Measurements from ENCODE around the gene MAFG.

Gene MAFG

GRCh38 chr17:81898029-81898866, 29.3 kb downstream of the MAFG start:
- DNase-seq (ENCODE audit: low spot score) = peak; percentile 48

- no peak for DNase-seq (ENCODE audit: low spot score)
Measured at GRCh38 chr17:81895400-81895799, 32.1 kb downstream of the MAFG start.

DNA sequence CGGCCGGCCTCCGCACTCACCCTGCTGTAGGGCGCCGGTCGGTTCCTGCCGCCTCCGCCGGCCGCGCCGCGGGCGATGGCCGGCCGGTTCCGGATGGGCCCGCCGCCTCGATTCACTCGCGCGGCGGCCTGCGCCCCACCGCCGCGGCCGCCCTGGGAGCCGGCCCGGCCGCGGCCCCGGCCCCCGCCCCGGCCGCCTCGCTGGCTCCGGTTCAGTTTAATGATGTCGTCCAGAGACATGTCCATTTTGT, 36.3 kb downstream of the MAFG start:
- no peak for DNase-seq (ENCODE audit: low spot score)

DNA sequence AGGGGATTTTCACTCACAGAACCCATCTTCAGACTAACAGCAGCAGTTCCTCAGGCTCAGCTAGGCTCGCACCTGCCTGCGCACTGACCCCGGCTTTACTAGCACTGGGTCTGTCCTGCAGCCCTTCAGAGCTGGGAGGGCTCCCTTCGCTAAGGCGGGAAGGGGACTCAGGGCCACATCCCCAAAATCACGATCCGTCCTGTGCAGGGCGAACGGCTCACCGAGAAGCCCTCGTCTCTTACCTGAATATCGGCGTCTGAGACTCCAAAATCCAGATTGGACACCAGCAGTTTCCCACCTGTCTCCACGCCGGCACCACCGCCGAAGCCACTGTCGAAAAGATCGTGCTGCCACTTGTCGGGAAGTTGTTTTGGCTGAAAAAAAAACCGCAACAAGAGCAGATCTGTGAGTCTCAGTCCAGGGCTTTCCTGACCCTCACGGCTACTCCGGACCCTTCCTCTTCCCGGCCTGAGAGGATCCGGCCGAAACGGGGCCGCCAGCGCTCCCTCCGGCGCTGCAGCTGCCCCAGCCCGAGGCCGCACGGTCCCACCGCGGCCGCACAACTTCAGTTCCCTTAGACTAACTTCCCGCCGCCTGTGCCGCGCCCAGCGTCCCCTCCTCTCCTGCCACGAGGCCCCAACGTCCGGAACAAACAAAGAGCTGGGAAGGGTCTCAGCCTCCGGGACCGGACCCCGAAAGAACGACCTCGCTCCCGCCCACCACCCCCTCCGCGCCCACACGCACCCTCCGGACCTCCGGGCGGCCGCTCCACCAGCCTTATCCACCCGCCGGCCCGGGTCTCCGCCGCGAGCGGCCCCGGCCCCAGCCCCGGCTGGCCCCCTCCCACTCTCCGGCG, 36.9 kb downstream of the MAFG start:
- DNase-seq (ENCODE audit: low spot score) = no peak

- DNase-seq (ENCODE audit: low spot score) = no peak
Measured at GRCh38 chr17:81889602-81890001, 37.9 kb downstream of the MAFG start.

- no peak for DNase-seq (ENCODE audit: low spot score)
Measured at GRCh38 chr17:81888988-81889595, 38.4 kb downstream of the MAFG start.

DNA sequence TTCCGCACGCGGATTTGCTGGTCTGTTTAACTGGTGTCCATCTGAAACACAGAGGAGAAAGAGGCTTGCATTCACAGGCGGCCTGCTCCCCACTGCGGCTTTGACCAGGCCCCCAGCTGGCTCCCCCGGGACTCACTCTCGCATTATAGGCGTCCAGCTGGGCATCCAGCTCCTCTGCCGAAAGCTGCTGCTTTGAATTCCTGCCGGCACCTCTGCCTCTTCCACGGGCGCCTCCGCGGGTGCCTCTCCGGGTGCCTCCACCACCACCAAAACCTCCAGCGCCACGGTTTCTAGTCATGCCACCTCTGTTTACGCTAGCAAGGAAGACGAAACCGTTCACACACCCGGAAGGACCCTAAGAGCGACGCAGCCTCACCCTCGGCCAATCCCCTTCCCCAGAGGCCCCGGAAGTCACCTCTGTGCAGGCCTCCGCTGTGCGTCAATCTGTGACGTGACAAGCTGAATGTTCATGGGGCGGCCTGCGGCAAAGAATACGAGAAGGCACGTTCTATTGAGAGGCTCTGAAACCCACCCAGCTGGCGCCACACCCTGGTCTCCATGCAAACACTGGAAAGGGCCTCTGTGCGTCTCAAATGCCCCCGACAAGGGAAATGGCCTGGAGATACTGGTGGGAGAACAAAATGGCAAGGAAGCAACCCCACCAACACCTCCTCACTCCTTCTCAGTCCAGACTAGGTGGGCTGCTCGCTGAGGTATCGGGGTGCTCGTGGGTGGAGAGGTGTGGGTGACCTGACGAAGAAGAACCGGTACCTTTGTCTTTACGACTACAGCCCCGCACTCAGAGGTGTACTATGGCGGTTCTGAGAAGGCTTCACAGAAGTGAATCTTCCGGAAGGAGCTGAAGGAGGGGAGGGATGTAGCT, 39.2 kb downstream of the MAFG start:
- DNase-seq (ENCODE audit: low spot score) = no peak

DNA sequence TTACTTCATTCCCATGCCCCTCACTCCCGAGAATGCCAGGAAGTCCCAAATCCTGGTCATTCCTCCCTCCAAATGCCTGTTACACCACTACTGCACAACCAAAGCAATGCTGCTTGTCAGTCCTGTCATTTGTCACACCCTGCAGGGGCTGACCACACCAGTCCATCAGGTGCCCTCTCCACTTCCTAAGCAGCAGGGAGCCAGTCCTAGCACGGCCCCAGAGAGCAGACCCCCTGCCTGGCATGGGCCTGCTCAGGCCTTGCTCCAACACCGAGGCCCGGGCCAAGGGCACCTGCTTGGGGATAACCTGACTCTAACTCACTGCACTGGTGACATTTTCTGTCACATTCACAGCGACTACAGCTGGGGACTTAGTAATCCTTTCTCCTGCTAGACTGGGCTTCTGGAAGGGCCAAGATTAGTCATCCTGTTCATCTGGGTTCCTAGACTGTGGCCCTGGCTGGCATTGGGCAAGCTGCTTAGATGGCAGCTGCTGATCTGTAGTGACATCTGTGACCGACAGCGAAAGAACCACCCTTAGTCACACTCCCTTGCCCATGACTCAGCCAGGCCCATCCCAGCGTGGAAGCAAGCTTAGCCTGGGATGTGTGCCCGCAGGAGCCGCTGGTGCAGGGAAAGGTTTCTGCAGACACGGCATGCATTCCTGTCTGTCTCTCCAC, 41.5 kb downstream of the MAFG start:
- peak; percentile 38 for DNase-seq (ENCODE audit: low spot score)

GRCh38 chr17:81885454-81885853, 42.1 kb downstream of the MAFG start:
- no peak for DNase-seq (ENCODE audit: low spot score)

DNA sequence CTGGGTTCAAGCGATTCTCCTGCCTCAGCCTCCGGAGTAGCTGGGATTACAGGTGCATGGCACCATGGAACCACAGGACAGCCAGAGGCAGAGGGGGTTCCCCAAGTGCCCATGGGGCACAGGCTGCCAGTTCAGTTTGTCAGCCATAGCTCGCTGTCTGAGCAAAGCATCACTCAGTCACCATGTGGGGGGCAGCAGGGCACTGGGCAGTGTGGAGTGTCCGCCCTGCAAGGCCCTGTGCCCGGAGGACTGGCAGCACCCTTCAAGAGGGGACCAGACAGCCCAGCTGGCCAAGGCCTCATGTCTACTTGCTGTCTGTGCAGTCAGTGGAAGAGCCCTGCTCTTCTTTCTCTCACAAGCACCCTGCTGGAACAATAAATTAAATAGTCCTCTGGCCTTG, 42.6 kb downstream of the MAFG start:
- DNase-seq (ENCODE audit: low spot score) = no peak

DNA sequence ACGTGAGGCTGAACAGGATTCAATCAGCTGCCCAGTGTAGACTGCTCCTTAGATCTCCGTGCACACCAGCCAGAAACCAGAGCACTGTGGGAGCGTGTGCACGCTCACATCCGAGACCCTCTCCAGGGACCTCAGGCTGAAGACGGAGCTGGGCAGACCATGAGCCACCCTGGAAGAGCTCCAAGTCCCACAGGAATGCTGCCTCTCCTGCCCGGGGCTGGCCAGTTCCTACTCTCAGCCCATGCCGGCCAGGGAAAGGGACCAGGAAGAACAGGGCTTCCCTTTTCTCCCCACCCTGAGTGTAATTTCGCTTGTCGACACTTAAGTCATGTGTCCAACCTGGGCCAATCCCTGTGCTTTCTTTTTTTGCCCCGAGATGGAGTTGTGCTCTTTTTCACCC, 43.0 kb downstream of the MAFG start:
- DNase-seq (ENCODE audit: low spot score) = no peak

- no peak for DNase-seq (ENCODE audit: low spot score)
Measured at GRCh38 chr17:81879121-81879520, 48.4 kb downstream of the MAFG start.

- no peak for DNase-seq (ENCODE audit: low spot score)
Measured at GRCh38 chr17:81878294-81878693, 49.2 kb downstream of the MAFG start.

DNA sequence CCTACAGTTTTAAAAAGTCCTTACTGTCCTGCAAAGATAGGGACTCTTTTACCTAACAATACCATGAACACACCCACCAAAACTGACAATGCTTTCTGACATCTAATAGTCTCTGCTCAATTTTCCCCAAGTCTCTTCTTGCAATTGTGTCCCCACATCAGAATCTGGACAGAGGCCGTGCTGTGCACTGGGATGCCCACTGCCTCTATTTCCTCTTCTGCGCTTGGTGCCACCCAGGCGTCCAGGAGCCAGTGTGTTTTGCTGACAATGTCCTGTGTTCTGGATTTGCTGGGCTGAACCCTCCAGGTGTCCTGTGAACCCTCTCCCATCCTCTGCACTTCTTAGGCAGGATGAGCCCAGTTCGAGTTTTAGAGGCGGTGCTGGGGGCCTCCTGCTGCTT, 50.0 kb downstream of the MAFG start:
- no peak for DNase-seq (ENCODE audit: low spot score)

DNA sequence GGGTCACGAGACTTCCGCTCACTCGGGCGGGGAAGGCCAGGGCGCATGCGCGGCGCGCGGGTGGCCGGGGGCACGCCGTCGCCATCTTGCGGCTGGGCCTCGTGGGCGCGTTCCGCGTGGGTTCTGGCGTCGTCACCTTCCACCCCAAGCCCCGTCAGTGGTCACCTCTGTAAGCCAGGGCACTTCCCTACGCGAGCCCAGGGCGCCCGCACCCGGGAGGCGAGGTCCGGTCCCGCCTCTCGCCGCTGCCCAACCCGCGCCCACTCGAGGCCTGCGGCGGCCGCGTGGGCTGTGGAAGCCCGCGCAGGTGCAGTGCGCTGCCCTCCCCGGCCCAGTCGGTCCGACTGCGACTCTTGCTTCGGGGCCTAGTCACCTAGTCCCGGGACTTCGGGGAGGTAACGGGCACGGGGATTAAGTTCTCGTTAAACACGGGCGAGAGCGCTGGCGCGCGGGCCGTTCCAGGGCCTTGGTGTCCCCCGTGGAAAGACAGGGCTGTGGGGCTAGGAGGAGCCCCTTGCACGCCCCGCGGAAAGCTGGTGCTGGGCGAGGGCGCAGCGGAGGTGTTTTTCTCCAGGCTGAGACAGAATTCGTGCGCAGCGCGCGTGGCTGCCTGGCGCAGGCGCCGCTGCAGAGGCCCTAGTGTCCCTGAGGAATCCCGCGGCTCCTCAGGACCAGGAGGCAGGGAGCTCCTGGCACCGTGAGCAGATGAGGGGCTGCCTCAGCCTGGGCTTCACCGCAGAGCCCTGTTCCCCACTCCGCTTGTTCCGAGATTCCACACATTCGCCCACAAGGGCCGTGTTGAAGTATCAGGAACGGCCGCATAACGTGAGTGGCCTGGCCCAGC, 55.9 kb downstream of the MAFG start:
- peak; percentile 87 for DNase-seq (ENCODE audit: low spot score)

DNA sequence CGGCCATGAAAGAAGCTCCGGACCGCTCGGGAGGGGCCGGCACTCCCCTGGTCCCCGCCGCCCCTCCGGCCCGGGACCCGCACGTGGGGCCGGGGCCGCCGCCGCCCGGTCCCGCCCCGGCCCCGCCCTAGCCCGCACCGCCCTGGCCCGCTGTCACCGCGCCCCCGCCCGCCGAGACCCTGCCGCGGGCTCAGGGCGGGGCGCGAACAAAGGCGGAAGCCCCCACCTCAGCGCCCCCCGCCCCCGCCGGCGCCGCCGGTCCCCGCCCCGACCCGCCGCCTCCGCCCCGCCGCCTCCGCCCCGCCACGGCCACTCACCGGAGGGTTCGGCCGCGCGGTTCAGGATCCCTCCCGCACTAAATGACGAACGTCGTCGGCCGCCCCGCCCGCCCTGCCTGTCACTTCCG, 56.6 kb downstream of the MAFG start, which contains the start of gene ARHGDIA:
Gene ARHGDIA (minus strand): TSS at position 357 of the 406 bp plus-strand sequence. CDS start 1,407 bp downstream, outside the sequence.
- DNase-seq (ENCODE audit: low spot score) = no peak

- DNase-seq (ENCODE audit: low spot score) = no peak
Measured at GRCh38 chr17:81870131-81870980, 57.2 kb downstream of the MAFG start.

DNA sequence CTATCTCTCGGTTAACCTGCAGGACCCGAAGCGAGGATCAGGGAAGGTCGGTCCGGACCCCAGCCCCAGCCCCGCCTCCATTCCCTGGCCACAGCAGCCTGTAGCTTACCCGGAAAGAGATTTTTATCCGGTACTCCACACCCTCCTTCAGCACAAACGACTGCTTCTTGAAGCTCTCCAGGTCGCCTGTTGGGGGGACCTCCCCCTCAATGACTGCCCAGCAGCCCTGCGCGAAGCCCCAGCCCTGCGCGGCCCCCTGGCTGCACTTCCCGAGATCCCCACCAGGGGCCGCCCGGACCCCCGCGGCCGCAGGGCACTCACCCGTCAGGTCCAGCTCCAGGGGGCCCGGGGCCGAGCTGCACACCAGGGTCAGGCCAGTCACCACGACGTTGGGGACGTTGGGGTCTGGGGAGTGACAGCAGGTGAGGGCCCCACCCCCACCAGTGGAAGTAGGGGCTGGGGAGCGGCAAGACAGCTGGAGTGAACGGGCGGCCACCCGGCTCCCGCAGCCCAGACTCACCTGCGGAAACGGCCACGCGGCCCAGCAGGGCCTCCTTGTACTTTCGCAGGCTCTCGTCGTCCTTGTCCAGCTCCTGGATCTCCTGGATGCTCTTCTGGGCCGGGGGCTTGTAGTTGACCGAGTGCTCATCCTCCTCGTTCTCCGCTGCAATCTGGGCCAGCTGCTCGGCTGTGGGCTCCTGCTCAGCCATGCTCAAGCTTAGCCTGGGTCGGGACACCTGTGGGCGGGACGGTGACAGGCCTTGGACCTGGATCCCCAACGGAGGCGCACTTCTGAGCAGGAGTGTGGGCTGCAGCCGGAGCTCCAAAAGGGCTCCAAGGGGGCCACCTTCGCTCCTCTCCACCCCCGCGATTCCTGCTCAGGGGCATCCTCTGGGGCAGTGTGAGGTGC, 58.1 kb downstream of the MAFG start:
- no peak for DNase-seq (ENCODE audit: low spot score)
